Fibroblast of lung (primary cell): ENCODE measurements around the gene MCRS1.

Source experiments
- CTCF ChIP-seq, 2 donors: IDR thresholded peaks in 1 of 2; conservative IDR thresholded peaks in 1 of 2; 1 replicate in 1 of 2; 2 replicates in 1 of 2; pipeline ENCODE4 v1.5.1; 2011 to 2012; ENCODE audit warnings: low read length in 2 of 2, control low read depth in 1 of 2, inconsistent platforms in 1 of 2, low read depth in 1 of 2, mild to moderate bottlenecking in 1 of 2
- EZH2 ChIP-seq: IDR thresholded peaks from 2 replicates; pipeline ENCODE4 v1.5.1; 2012; ENCODE audit warnings: low read length, control low read depth, mild to moderate bottlenecking; ENCODE audit errors: missing control alignments

- peak in 1 of 2 donors; percentile 3 for TF ChIP-seq CTCF (conservative IDR thresholded peaks at IDR 0.05 in 1 of 2, IDR thresholded peaks at IDR 0.05 in 1 of 2; ENCODE audit: low read depth in 1 of 2, low read length in 2 of 2)
- no peak for TF ChIP-seq EZH2
These were observed 41.9 kb upstream of the MCRS1 start for GRCh38 chr12:49609875-49610154.
